ENCODE results near the gene PPAT. TPM values are rescaled to one million over a fixed set of nuclear protein-coding genes. Genes with fewer than 3 reads are reported as not detected.
A peak's percentile ranks its signal among the peaks of the same experiment; 100 is the strongest.
"Not testable (repeated sequence)": the region's sequence is repeated elsewhere in the genome, so short reads cannot be mapped to it uniquely, and the experiment has no call there.

PPAT gene
- total and polyA plus RNA-seq, 8 donors = 6.4 to 30.0 (median 22.2) TPM

DNA sequence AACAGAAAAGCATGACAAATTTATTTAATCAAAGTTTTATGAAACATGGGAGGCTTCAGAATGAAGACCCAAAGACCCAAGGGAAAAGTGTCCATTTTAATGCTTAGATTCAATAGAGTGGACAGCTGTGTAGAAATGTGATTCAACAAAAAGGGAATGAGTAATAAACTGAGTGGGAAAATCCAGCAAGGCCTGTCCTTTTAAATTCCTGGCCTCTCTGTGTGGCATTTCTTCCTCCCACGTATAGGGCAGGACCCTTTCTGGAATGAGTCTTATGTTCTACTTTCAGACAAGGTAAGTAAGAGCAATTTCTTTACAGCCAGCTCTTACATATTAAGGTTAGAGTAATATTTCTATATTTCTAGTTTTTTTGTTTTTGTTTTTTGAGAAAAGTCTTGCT, 62.6 kb downstream of the PPAT start:
- Histone ChIP-seq H3K36me3 (peaks cover 0 to 31% of the 10 kb centered on the region in 2 donors), H3K4me1 (no peaks in the 10 kb centered on the region), H3K27me3 (no peaks in the 10 kb centered on the region), H3K9me3 (no peaks in the 10 kb centered on the region), H3K4me3 (no peak overlapping the region), H3K27ac (no peak overlapping the region)
- DNase-seq (no peak), ATAC-seq (no peak)
- TF ChIP-seq, protein P1, sequence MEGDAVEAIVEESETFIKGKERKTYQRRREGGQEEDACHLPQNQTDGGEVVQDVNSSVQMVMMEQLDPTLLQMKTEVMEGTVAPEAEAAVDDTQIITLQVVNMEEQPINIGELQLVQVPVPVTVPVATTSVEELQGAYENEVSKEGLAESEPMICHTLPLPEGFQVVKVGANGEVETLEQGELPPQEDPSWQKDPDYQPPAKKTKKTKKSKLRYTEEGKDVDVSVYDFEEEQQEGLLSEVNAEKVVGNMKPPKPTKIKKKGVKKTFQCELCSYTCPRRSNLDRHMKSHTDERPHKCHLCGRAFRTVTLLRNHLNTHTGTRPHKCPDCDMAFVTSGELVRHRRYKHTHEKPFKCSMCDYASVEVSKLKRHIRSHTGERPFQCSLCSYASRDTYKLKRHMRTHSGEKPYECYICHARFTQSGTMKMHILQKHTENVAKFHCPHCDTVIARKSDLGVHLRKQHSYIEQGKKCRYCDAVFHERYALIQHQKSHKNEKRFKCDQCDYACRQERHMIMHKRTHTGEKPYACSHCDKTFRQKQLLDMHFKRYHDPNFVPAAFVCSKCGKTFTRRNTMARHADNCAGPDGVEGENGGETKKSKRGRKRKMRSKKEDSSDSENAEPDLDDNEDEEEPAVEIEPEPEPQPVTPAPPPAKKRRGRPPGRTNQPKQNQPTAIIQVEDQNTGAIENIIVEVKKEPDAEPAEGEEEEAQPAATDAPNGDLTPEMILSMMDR (IDR thresholded peaks at IDR 0.05) = no peak
- intact Hi-C loops (cut with DNase I) = no loop called here

DNA sequence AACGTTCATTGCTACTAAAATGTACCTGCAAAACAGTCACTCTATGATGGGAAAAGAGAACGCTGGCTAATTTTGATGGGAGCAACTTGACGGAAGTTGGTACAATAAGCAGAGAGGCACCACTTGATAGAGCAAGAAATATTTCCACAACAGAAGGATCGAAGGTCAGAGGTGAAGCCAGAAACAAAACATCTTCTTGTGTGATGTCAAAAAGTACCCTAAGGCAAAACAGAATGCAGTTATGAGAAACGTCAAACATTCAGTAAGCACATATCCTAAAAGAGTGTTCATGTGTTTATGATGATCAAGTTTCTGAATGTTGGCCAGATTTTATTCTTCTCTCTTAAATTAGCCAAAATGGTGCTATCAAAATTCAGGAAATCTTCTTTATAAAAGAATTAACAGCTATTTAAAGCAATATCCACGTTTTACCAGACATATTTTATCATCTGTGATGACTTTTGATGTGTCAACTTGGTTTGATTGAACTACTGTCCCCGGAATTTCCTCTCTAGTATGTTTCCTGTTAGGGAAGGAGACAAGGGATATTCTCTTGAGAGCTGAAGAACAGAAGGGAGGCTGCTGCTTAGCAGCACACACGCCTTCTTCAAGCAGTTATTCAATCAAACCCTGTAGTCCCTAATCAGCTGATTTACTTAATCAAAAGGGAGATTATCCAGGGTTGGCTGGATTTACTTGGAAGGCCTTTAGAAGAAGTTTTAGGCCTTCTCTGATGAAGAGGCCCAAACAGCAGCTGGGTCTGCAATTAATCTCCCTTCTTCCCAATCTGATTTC, 63.8 kb downstream of the PPAT start:
- intact Hi-C loops (cut with DNase I) = no loop called here
- TF ChIP-seq, protein P1 (IDR thresholded peaks at IDR 0.05) = no peak
- DNase-seq = peak in 1 of 4 donors; percentile 3

DNA sequence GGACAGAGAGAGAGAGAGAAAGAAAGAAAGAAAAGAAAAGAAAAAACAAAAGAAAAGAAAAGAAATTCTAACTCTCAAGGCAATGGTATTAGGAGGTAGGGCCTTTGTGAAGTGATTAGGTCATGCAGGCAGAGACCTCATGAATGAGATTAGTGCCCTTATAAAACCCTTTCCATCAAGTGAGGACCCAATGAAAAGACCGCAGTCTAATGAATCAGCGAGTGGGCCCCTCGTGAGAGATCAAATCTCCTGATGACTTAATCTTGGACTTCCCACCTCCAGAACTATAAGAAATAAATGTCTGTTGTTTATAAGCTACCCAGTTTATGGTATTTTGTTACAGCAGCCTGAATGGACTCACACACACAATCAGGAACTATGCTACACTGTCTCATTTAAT, 65.0 kb downstream of the PPAT start:
- DNase-seq (no peak), ATAC-seq (no peak)
- Histone ChIP-seq H3K4me1 (no peaks in the 10 kb centered on the region), H3K9me3 (no peaks in the 10 kb centered on the region), H3K27ac (no peak overlapping the region), H3K27me3 (no peaks in the 10 kb centered on the region), H3K36me3 (peaks cover 0 to 25% of the 10 kb centered on the region in 2 donors), H3K4me3 (no peak overlapping the region)
- TF ChIP-seq, protein P1 (IDR thresholded peaks at IDR 0.05) = no peak
- intact Hi-C loops (cut with DNase I) = no loop called here

More for the DNA sequence above, 63.8 kb downstream of the PPAT start:
- H3K27me3 ChIP-seq = no peaks in the 10 kb centered on the region
- no peaks in the 10 kb centered on the region for H3K9me3 ChIP-seq
- no peak overlapping the region for H3K27ac ChIP-seq
- no peak overlapping the region for H3K4me3 ChIP-seq
- H3K4me1 ChIP-seq = no peaks in the 10 kb centered on the region
- peaks cover 0 to 29% of the 10 kb centered on the region in 2 donors for H3K36me3 ChIP-seq
- ATAC-seq = no peak

DNA sequence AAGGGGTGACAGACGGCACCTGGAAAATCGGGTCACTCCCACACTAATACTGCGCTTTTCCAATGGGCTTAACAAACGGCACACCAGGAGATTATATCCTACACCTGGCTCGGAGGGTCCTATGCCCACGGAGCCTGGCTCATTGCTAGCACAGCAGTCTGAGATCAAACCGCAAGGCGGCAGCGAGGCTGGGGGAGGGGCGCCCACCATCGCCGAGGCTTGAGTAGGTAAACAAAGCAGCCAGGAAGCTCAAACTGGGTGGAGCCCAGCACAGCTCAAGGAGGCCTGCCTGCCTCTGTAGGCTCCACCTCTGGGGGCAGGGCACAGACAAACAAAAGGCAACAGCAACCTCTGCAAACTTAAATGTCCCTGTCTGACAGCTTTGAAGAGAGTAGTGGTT, 72.4 kb downstream of the PPAT start:
- H3K27me3 ChIP-seq; H3K27ac ChIP-seq; H3K4me3 ChIP-seq; DNase-seq; H3K4me1 ChIP-seq; H3K9me3 ChIP-seq; intact Hi-C loops (cut with DNase I); ATAC-seq: not testable (repeated sequence)
- peaks cover 0 to 19% of the 10 kb centered on the region in 2 donors for H3K36me3 ChIP-seq

DNA sequence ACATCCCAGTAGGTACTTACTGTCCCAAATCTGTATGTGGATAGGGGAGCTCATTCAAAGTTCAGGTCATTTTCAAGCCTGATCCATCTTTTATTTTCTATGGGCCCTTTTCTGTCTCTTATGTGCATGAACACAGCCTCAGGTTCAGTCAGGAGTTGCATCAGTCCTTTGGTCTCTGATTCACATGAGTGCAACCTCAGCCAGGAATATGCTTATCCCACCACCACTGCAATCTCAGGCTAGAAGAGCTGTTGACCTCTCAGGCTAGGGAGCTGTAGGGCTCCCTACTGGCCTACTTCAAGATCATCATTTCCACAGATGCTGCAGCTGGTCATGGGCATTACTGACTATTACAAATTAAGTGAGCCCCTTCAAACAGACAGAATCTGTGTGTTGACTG, 75.3 kb downstream of the PPAT start:
- peaks cover 0 to 25% of the 10 kb centered on the region in 2 donors for H3K36me3 ChIP-seq
- H3K4me3 ChIP-seq = no peak overlapping the region
- intact Hi-C loops (cut with DNase I) = no loop called here
- H3K27me3 ChIP-seq = no peaks in the 10 kb centered on the region
- peaks cover 0 to 8% of the 10 kb centered on the region in 2 donors for H3K9me3 ChIP-seq
- no peaks in the 10 kb centered on the region for H3K4me1 ChIP-seq
- no peak for DNase-seq
- ATAC-seq = no peak
- TF ChIP-seq, protein P1 (IDR thresholded peaks at IDR 0.05) = no peak
- no peak overlapping the region for H3K27ac ChIP-seq
